ENCODE data around the gene SLC10A1.

GRCh38 chr14:69811227-69811867 lies 14.3 kb upstream of the SLC10A1 start:
- TF ChIP-seq CTCF (IDR thresholded peaks at IDR 0.05 in 2 of 3, conservative IDR thresholded peaks at IDR 0.05 in 1 of 3; ENCODE audit: borderline replicate concordance in 1 of 3, insufficient read depth in 1 of 3, low read depth in 2 of 3, low read length in 2 of 3) (no peak), CEBPB (IDR thresholded peaks at IDR 0.05; ENCODE audit: low read depth) (no peak), CBX3 (IDR thresholded peaks at IDR 0.05; ENCODE audit: low read depth) (no peak), EZH2phosphoT487 (IDR thresholded peaks at IDR 0.05; ENCODE audit: borderline replicate concordance) (no peak), JUND (IDR thresholded peaks at IDR 0.05) (no peak), POLR2AphosphoS5 (IDR thresholded peaks at IDR 0.05; ENCODE audit: low read depth, low read length) (no peak), MAX (IDR thresholded peaks at IDR 0.05) (no peak), POLR2A (IDR thresholded peaks at IDR 0.05; ENCODE audit: borderline replicate concordance, extremely low read depth, insufficient read depth, insufficient read length) (no peak), EZH2 (IDR thresholded peaks at IDR 0.05) (no peak), SRF (IDR thresholded peaks at IDR 0.05; ENCODE audit: low read depth) (no peak), FOSL1 (IDR thresholded peaks at IDR 0.05; ENCODE audit: low read depth) (no peak), ZFX (IDR thresholded peaks at IDR 0.05) (no peak)
- TF ChIP-seq, protein P1, sequence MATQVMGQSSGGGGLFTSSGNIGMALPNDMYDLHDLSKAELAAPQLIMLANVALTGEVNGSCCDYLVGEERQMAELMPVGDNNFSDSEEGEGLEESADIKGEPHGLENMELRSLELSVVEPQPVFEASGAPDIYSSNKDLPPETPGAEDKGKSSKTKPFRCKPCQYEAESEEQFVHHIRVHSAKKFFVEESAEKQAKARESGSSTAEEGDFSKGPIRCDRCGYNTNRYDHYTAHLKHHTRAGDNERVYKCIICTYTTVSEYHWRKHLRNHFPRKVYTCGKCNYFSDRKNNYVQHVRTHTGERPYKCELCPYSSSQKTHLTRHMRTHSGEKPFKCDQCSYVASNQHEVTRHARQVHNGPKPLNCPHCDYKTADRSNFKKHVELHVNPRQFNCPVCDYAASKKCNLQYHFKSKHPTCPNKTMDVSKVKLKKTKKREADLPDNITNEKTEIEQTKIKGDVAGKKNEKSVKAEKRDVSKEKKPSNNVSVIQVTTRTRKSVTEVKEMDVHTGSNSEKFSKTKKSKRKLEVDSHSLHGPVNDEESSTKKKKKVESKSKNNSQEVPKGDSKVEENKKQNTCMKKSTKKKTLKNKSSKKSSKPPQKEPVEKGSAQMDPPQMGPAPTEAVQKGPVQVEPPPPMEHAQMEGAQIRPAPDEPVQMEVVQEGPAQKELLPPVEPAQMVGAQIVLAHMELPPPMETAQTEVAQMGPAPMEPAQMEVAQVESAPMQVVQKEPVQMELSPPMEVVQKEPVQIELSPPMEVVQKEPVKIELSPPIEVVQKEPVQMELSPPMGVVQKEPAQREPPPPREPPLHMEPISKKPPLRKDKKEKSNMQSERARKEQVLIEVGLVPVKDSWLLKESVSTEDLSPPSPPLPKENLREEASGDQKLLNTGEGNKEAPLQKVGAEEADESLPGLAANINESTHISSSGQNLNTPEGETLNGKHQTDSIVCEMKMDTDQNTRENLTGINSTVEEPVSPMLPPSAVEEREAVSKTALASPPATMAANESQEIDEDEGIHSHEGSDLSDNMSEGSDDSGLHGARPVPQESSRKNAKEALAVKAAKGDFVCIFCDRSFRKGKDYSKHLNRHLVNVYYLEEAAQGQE (IDR thresholded peaks at IDR 0.05; ENCODE audit: low read depth), result no peak

Data from HCT116 (cell line).